Lung (tissue), 12 donors: ENCODE data around the gene DCAF8. TPM values are rescaled to one million over a fixed set of nuclear protein-coding genes. Genes with fewer than 3 reads are reported as not detected.
A peak's percentile ranks its signal among the peaks of the same experiment; 100 is the strongest.

Experiments used
- ATAC-seq: fragments of 200-7000 bp; cut with Tn5 transposase; one replicate; pipeline ENCODE4 v1.9.1; 2020; ENCODE audit warnings: moderate number of reproducible peaks; ENCODE audit not compliant: insufficient read depth, low FRiP score
- DNase-seq, 3 donors: peaks; one replicate each; pipeline ENCODE4 v3.0.0-alpha.2; 2013 to 2017
- H3K27ac ChIP-seq, 2 donors: one replicate each; pipeline ENCODE4 v1.5.1; 2013; ENCODE audit warnings: mild to moderate bottlenecking in 2 of 2, moderate library complexity in 2 of 2, control low read depth in 1 of 2, inconsistent platforms in 1 of 2, low read depth in 1 of 2, low read length in 1 of 2
- H3K27me3 ChIP-seq, 3 donors: one replicate each; pipeline ENCODE4 v1.5.1; 2013; ENCODE audit warnings: low read length in 2 of 3; ENCODE audit not compliant: control insufficient read depth in 3 of 3, insufficient read depth in 3 of 3
- H3K36me3 ChIP-seq, 4 donors: one replicate each; pipeline ENCODE4 v1.5.1; 2013; ENCODE audit warnings: low read length in 4 of 4, mild to moderate bottlenecking in 1 of 4, moderate library complexity in 1 of 4; ENCODE audit not compliant: control insufficient read depth in 4 of 4, insufficient read depth in 4 of 4
- H3K4me1 ChIP-seq, 5 donors: one replicate each; pipeline ENCODE4 v1.5.1; 2013; ENCODE audit warnings: low read length in 5 of 5, mild to moderate bottlenecking in 2 of 5, moderate library complexity in 1 of 5; ENCODE audit not compliant: control insufficient read depth in 5 of 5, insufficient read depth in 5 of 5
- H3K4me3 ChIP-seq: one replicate; pipeline ENCODE4 v1.5.1; 2013; ENCODE audit warnings: mild to moderate bottlenecking, control low read depth, moderate library complexity
- H3K9ac ChIP-seq, 2 donors: one replicate each; pipeline ENCODE4 v1.5.1; 2013; ENCODE audit warnings: low read length in 2 of 2, control low read depth in 1 of 2; ENCODE audit not compliant: insufficient read depth in 1 of 2
- H3K9me3 ChIP-seq, 4 donors: one replicate each; pipeline ENCODE4 v1.5.1; 2013; ENCODE audit warnings: low read length in 3 of 4, mild to moderate bottlenecking in 1 of 4, moderate library complexity in 1 of 4; ENCODE audit not compliant: control insufficient read depth in 4 of 4, insufficient read depth in 3 of 4
- CTCF ChIP-seq: IDR thresholded peaks from 2 replicates; pipeline ENCODE4 v1.5.1; 2012; ENCODE audit warnings: mild to moderate bottlenecking; ENCODE audit errors: control extremely low read depth, extremely low read depth
- WGBS, 2 donors: extraction: QIAGEN DNeasy Blood & Tissue Kit; methylation state at CpG; one replicate each; pipeline ENCODE4 v1.1.7; 2013; 5-methylcytosine and 5-hydroxymethylcytosine counted together
- polyA plus RNA-seq, 2 donors: library from polyadenylated mRNA; stranded (reverse); fragments of 200-250 nt; gene quantifications; one replicate each; pipeline ENCODE4 v1.2.1, GENCODE V29; 2013
- total RNA-seq, 2 donors: library from RNA; depleted of rRNA in 1 of 2; stranded (reverse); fragments of >200 nt in 1 of 2; gene quantifications; one replicate each; pipeline ENCODE4 v1.2.1, GENCODE V29; 2014 to 2021
- donor health status: control.
- donor health status: control.
- donor health status: Bipolar disorder and iron deficiency.
- donor health status: healthy.
- donor health status: DM: yes; HTN: yes; CAD: no.

DCAF8 gene
- total and polyA plus RNA-seq, 4 donors = 64.0 to 207 (median 88.1) TPM

GRCh38 chr1:160216301-160216700 is 46.0 kb downstream of the DCAF8 start:
- no peak for TF ChIP-seq CTCF
- peaks cover 0 to 23% (median 6%) of the 10 kb centered on the region in 5 donors for H3K4me1 ChIP-seq

GRCh38 chr1:160214481-160215140 is 47.7 kb downstream of the DCAF8 start:
- Histone ChIP-seq H3K4me3 (no peak overlapping the region), H3K27ac (no peak overlapping the region), H3K9ac (no peak overlapping the region), H3K4me1 (peaks cover 4 to 33% (median 12%) of the 10 kb centered on the region in 5 donors), H3K9me3 (peaks cover 0 to 3% (median 0%) of the 10 kb centered on the region in 4 donors), H3K36me3 (peaks cover 42 to 71% (median 61%) of the 10 kb centered on the region in 4 donors), H3K27me3 (no peaks in the 10 kb centered on the region)
- ATAC-seq = no peak
- TF ChIP-seq CTCF = no peak
- DNase-seq = no peak
- WGBS, 2 donors = 78 to 96% methylated on average over 3 of the region's 3 CpGs

More at GRCh38 chr1:160216301-160216700, 46.0 kb downstream of the DCAF8 start:
- no peak overlapping the region for H3K9ac ChIP-seq
- no peak overlapping the region for H3K27ac ChIP-seq
- ATAC-seq (no peak), DNase-seq (no peak)
- peaks cover 0 to 3% (median 0%) of the 10 kb centered on the region in 4 donors for H3K9me3 ChIP-seq
- peaks cover 44 to 62% (median 61%) of the 10 kb centered on the region in 4 donors for H3K36me3 ChIP-seq
- no peaks in the 10 kb centered on the region for H3K27me3 ChIP-seq
- no peak overlapping the region for H3K4me3 ChIP-seq

- DNase-seq = peak in 1 of 3 donors; percentile 31
- H3K36me3 ChIP-seq = peaks cover 29 to 58% (median 48%) of the 10 kb centered on the region in 4 donors
Observed at GRCh38 chr1:160211046-160211790, 51.1 kb downstream of the DCAF8 start.

More at GRCh38 chr1:160211046-160211790, 51.1 kb downstream of the DCAF8 start:
- WGBS, 2 donors = 84 to 86% methylated on average over 10 of the region's 10 CpGs
- ATAC-seq = no peak
- H3K4me1 ChIP-seq = peaks cover 12 to 38% (median 29%) of the 10 kb centered on the region in 5 donors
- no peak for TF ChIP-seq CTCF
- no peak overlapping the region for H3K9ac ChIP-seq
- H3K9me3 ChIP-seq = peaks cover 0 to 3% (median 0%) of the 10 kb centered on the region in 4 donors
- H3K27me3 ChIP-seq = no peaks in the 10 kb centered on the region
- no peak overlapping the region for H3K4me3 ChIP-seq
- no peak overlapping the region for H3K27ac ChIP-seq
